ENCODE results near the gene MACF1.

The MACF1 gene

DNA sequence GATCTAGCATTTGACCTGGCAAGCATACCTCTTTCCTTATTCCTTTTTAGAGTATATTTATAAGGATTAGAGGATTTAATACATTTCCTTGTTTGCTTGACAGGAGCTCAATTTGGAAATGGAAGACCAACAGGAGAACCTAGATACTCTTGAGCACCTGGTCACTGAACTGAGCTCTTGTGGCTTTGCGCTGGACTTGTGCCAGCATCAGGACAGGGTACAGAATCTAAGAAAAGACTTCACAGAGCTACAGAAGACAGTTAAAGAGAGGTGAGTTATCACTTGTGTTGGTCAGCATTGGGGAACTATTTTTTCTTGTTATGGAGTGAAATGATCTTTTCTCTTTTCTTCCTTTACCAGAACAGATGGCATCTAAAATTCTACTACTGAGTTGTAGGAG, 163.6 kb downstream of the MACF1 start:
- DNase-seq = no peak

- DNase-seq = no peak
Observed at GRCh38 chr1:39369565-39369964, 165.1 kb downstream of the MACF1 start.

- no peak for DNase-seq
Observed at GRCh38 chr1:39370602-39371001, 166.1 kb downstream of the MACF1 start.

DNA sequence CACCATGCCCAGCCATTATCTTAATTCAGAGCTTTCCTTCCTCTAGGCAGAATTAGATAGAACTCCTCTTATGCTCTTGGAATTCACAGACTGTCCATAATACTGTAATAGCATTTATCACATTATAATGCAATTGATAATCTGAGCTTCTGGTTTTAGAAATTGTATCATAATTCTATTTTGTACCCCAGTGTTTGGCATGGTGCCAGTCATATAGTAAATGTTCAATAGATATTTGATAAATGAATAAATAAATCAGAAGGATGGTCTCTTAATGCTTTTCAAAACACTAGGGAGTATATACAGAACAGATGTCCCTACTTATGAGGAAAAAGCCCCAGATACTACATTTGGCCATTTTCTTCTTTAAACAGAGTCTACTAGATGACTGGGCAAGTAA, 167.6 kb downstream of the MACF1 start:
- DNase-seq = no peak

DNA sequence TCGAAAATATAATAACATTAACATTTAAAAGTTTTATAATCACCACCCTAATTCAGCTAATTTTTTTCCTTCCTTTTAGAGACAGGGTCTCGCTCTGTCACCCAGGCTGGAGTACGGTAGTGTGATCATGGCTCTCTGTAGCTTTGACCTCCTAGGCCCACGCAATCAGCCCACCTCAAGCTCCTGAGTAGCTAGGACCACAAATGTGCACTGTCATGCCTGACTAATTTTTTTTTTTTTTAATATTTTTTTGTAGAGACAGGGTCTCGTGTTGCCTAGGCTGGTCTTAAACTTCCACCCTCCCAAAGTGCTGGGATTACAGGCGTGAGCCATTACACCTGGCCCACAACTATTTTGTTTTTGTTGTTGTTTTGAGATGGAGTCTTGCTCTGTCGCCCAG, 172.2 kb downstream of the MACF1 start:
- DNase-seq = no peak

GRCh38 chr1:39378377-39378776, 173.9 kb downstream of the MACF1 start:
- DNase-seq = no peak

- DNase-seq = no peak
Observed at GRCh38 chr1:39379187-39379586, 174.7 kb downstream of the MACF1 start.

DNA sequence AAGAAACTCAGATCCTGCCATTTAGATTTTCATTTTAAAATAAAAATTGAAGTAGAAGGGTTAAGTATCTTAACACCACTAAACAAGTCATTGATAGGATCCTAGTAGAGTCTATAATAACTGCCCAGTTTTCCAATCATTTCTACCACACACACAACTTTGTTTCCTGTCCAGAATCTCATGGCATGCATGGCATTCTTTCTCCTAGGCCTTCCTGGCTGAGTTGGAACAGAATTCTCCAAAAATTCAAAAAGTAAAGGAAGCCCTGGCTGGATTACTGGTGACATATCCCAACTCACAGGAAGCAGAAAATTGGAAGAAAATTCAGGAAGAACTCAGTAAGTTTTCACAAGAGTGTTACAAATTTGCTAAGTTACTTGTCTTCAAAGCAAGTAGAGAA, 175.5 kb downstream of the MACF1 start:
- no peak for DNase-seq

DNA sequence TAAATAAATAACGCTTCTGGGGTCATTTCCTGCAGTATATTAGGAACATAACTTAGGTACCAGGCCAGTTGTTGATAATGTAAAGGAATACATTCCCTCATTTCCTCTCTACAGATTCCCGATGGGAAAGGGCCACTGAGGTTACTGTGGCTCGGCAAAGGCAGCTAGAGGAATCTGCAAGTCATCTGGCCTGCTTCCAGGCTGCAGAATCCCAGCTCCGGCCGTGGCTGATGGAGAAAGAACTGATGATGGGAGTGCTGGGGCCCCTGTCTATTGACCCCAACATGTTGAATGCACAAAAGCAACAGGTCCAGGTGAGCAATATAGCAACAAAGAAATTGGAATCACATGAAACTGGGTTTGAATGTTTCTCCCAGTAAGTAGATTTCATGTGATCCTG, 177.3 kb downstream of the MACF1 start:
- DNase-seq = no peak

DNA sequence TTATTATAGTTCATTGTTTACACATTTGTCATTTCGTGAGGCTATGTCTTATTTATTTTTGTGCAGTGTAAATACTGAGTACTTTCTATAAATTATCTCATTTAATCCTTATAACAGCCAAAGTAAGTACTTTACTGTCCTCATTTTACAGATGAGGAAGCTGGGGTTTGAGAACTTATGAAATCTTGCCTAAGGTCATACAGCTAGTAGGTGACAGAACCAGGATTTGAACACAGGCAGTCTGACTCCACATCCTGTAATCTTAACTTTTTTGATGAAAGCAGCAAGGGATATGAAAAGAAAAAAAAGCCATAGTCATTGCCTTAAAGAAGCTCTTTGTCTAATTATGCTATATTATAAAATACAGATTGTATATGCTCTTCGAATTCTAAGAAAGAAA, 179.8 kb downstream of the MACF1 start:
- no peak for DNase-seq

DNA sequence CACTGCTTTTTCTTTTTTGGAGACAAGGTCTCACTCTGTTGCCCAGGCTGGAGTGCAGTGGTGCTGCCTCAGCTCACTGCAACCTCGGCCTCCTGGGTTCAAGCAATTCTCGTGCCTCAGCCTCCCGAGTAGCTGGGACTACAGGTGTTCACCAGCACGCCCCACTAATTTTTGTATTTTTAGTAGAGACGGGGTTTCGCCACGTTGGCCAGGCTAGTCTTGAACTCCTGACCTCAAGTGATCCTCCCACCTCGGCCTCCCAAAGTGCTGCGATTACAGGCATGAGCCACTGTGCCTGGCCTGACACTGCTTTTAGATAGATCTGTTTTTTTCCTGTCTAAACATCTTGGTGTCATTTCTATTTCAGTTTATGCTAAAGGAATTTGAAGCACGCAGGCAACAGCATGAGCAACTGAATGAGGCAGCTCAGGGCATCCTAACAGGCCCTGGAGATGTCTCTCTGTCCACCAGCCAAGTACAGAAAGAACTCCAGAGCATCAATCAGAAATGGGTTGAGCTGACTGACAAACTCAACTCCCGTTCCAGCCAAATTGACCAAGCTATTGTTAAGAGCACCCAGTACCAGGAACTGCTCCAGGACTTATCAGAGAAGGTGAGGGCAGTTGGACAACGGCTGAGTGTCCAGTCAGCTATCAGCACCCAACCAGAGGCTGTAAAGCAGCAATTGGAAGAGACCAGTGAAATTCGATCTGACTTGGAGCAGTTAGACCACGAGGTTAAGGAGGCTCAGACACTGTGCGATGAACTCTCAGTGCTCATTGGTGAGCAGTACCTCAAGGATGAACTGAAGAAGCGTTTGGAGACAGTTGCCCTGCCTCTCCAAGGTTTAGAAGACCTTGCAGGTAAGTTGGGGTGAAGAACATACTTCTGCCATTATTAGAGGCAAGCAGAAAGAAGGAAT, 180.8 kb downstream of the MACF1 start:
- DNase-seq = no peak

DNA sequence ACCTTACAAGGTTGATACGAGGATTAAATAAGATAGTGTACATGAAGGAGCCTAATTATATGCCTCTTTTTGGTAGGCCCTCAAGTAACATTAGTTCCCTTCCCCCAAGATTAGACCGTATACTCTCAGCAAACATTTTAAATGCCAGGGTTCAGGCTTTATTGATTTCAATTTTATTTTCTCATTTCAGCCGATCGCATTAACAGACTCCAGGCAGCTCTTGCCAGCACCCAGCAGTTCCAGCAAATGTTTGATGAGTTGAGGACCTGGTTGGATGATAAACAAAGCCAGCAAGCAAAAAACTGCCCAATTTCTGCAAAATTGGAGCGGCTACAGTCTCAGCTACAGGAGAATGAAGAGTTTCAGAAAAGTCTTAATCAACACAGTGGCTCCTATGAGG, 182.5 kb downstream of the MACF1 start:
- DNase-seq = no peak

DNA sequence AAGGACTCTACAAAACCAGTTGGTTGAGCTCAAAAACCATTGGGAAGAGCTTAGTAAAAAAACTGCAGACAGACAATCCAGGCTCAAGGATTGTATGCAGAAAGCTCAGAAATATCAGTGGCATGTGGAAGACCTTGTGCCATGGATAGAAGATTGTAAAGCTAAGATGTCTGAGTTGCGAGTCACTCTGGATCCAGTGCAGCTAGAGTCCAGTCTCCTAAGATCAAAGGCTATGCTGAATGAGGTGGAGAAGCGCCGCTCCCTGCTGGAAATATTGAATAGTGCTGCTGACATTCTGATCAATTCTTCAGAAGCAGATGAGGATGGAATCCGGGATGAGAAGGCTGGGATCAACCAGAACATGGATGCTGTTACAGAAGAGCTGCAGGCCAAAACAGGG, 183.0 kb downstream of the MACF1 start:
- no peak for DNase-seq

GRCh38 chr1:39391691-39392679, 187.5 kb downstream of the MACF1 start:
- DNase-seq = no peak

GRCh38 chr1:39392851-39393573, 188.5 kb downstream of the MACF1 start:
- DNase-seq = no peak

- DNase-seq = no peak
Observed at GRCh38 chr1:39393645-39394044, 189.2 kb downstream of the MACF1 start.

DNA sequence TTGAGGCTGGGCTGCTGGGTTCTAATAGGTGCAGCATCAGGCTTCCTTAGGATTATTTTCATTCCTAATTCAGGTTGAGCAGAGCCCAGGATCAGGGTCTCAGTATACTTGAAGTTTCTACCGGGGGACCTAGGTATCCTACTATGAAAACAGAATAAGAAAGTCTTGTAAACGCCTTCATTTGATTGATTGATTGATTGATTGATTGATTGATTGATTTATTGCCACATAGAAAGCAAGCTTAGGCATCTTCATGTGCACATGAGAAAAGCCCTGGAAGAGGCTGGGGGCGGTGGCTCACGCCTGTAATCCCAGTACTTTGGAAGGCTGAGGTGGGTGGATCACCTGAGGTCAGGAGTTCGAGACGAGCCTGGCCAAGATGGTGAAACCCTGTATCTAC, 189.6 kb downstream of the MACF1 start:
- DNase-seq = no peak

DNA sequence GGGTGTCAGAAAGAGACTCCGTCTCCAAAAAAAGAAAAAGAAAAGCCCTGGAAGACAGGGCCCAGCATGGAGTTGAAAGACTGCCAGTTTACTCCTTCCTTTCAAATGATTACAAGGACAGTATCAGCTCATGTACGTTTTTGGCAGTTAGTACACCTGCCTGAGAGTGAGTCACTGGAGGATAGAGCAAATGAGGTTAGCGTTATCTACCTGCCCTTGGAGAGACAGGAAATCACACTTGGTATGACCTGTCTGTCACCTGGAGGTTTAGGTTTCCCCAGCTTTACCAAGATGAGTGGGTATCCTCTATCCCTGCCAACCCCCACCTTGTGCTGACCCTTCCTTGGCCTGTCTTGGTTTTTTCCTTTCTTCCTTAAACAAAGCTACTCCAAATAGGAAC, 190.1 kb downstream of the MACF1 start:
- DNase-seq = no peak

- DNase-seq = no peak
Observed at GRCh38 chr1:39395357-39395831, 190.9 kb downstream of the MACF1 start.

- no peak for DNase-seq
Observed at GRCh38 chr1:39396671-39397070, 192.2 kb downstream of the MACF1 start.

DNA sequence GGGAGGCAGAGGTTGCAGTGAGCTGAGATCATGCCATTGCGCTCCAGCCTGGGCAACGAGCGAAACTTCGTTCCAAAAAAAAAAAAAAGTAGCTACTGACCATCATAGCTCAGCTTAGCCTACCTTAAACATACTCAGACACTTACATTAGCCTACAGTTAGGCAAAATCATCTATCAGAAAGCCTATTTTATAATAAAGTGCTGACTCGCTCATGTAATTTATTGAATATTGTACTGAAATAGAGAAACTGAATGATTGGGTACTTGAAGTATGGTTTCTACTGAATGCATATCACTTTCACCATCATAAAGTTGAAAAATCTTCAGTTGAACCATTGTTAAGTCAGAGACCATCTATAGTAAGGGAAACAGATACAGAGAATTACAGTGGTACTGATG, 193.0 kb downstream of the MACF1 start:
- DNase-seq = no peak

DNA sequence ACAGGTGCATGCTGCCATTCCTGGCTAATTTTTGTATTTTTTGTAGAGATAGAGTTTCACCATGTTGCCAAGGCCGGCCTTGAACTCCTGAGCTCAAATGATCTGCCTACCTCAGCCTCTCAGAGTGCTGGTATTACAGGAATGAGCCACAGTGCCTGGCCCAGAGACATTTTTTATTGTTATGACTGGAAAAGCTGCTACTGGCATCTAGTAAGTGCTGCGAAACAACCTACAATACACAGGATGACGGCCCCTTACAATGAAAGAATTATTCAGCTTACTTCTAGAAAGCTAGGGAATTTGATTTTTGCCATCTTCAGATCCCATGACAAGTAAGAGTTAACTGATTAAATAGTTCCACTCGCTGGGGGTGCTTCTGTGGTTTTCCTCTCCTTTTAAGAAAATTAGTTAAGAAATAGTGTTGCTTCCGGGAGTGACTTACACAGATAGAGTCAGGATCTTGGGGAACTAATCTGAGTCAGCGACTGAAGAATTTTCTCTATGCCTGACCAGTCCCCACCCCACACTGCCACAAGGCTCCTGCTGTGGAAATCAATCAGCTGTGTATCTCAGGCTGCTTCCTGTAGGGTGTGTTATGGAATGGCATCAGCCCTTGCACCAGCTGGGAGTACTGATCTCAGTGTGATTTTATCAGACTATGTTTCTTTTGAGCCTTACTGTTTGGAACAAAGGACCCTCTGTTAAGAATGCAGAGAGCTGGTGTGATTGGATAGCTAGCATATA, 194.0 kb downstream of the MACF1 start:
- DNase-seq = no peak

Measured in activated T-cell treated with anti-CD3 and anti-CD28 coated beads for 4 hours (primary cell).